ENCODE data around the gene TMEM131. TPM values are rescaled to one million over a fixed set of nuclear protein-coding genes. Genes with fewer than 3 reads are reported as not detected.

TMEM131 gene
- total and polyA plus RNA-seq, 2 of the 8 experiments (the other 6 are each of a cell fraction or from before 2014, with no cell fraction given), result 9.7 to 22.9 TPM

DNA sequence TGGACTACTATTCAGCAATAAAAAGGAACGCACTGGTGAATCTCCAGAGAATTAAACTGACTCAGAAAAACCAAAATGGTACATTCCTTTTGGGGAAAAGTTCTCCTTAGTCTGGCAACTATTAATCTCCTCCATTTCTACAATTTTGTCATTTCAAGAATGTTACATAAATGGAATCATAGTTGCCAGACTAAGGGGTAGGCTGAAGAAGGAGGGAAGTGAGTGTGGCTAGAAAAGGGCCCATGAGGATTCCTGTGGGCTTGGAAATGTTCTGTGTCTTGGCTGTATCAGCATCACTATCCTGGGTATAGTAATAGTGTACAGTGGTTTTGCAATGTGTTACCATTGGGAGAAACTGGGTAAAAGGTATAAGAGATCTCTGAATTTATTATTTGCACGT, 209.9 kb downstream of the TMEM131 start (continued):
- TF ChIP-seq ATF2 (IDR thresholded peaks at IDR 0.05; ENCODE audit: low read length) (no peak), TCF12 (IDR thresholded peaks at IDR 0.05; ENCODE audit: low read depth, low read length) (no peak)

Data from H1 (cell line).